ENCODE data around the gene CHRNG.

- no peak for TF ChIP-seq CTCF (IDR thresholded peaks at IDR 0.05)
- TF ChIP-seq POLR2A (IDR thresholded peaks at IDR 0.05): no peak
These were observed 20.6 kb upstream of the CHRNG start for GRCh38 chr2:232518844-232519243.

Measured in ovary (tissue), 3 donors.